Measurements from ENCODE around the gene FES.

DNA sequence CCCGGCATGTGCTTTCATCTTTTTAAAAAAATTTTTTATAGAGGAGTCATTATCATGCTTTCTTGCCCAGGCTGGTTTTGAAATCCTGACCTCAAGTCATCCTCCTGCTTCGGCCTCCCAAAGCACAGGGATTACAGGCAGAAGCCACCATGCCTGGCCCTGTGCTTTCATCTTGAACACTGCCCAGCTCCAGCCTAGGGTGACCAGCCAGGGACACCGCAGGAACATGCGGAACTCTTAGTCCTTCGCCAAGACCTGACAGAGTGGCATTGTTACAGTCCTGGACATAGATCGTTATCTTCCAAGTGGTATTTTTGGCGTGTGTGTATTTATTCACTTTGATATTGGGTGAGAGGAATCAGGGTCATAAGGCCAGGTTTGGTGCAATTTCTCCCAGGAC lies 23.9 kb upstream of the FES start:
- TF ChIP-seq POLR2A (IDR thresholded peaks at IDR 0.05): no peak
- TF ChIP-seq, protein P1, sequence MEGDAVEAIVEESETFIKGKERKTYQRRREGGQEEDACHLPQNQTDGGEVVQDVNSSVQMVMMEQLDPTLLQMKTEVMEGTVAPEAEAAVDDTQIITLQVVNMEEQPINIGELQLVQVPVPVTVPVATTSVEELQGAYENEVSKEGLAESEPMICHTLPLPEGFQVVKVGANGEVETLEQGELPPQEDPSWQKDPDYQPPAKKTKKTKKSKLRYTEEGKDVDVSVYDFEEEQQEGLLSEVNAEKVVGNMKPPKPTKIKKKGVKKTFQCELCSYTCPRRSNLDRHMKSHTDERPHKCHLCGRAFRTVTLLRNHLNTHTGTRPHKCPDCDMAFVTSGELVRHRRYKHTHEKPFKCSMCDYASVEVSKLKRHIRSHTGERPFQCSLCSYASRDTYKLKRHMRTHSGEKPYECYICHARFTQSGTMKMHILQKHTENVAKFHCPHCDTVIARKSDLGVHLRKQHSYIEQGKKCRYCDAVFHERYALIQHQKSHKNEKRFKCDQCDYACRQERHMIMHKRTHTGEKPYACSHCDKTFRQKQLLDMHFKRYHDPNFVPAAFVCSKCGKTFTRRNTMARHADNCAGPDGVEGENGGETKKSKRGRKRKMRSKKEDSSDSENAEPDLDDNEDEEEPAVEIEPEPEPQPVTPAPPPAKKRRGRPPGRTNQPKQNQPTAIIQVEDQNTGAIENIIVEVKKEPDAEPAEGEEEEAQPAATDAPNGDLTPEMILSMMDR (IDR thresholded peaks at IDR 0.05): no peak
- TF ChIP-seq EP300 (IDR thresholded peaks at IDR 0.05): no peak

Data from tibial nerve (tissue), 4 donors.